Erythroblast (primary cell): Measurements from ENCODE around the gene SENP1.

Source experiments
- GATA1 ChIP-seq: IDR thresholded peaks from 2 replicates; pipeline ENCODE4 v1.6.1; 2011; ENCODE audit warnings: low read depth, mild to moderate bottlenecking, control low read depth, low read length, moderate library complexity
- POLR2A ChIP-seq: IDR thresholded peaks from 2 replicates; pipeline ENCODE4 v1.6.1; 2011; ENCODE audit warnings: mild to moderate bottlenecking, low read length

DNA sequence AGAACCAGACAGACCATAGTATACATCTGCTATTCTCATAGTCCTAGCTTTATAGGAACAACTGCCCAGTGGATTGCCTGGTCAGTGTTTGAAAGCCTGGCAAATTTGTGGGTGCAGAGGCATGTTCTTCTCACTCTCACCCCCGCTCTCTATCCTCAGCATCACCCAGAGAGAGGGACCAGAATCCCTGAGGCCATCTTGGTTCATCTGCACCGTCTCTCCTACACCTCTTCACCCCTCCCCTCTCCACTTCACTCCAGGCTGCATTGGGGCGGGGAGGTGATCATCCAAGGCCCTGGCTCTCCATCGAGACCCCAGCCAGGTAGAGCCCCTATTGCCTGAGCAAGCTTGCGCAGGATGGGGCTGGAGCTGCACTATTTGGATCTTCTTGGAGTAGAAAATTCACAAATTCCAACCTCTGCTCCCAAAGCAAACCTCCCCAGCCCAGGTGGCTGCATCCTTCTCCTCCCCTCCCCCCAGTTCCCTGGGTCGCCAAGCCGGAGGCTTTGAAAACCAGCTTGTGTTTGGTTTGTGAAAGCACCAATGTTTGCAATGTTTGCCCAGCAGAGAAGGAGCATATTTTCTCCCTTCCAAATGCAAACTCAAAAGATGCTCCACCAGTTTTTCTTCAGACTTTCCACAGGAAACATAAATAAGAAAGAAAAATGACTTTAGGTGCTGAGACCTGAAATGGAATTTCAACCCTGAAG lies 83.0 kb downstream of the SENP1 start:
- no peak for TF ChIP-seq POLR2A
- TF ChIP-seq GATA1: no peak
